ENCODE measurements around the gene CGB5. TPM values are rescaled to one million over a fixed set of nuclear protein-coding genes. Genes with fewer than 3 reads are reported as not detected.
A peak's percentile ranks its signal among the peaks of the same experiment; 100 is the strongest.

The CGB5 gene
- total and polyA plus RNA-seq, 8 donors, result not detected

DNA sequence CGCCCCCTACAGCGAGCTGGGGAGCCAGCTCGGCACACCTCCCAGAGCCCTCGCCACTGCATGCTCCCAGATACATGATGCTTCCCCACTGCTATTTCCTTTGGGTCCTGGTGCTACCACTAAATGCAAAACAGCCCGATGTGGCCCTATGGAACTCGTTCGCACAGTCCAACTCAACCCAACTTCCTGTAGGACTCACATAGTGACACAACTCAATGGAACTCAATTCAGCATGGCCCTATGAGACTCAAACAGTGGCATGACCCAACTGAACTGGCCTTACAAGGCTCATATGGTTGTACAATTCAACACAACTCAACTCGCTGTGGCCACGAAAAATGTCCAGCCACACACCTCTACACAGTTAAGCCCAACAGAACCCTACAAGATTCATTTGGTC, 25.4 kb downstream of the CGB5 start:
- intact Hi-C loops (cut with DNase I; ENCODE audit: low total_unique reads), result no loop called here
- Histone ChIP-seq H3K27ac (no peak overlapping the region), H3K27me3 (peaks cover 8 to 100% (median 62%) of the 10 kb centered on the region in 3 donors), H3K36me3 (no peaks in the 10 kb centered on the region), H3K9me3 (no peaks in the 10 kb centered on the region), H3K4me1 (peaks cover 13 to 27% (median 20%) of the 10 kb centered on the region in 4 donors), H3K4me3 (no peak overlapping the region)
- DNase-seq, result no peak
- WGBS, 5 donors, result 89 to 96% (median 93%) methylated on average over 9 of the region's 9 CpGs
- no peak for TF ChIP-seq EP300 (IDR thresholded peaks at IDR 0.05)
- TF ChIP-seq, protein P1, sequence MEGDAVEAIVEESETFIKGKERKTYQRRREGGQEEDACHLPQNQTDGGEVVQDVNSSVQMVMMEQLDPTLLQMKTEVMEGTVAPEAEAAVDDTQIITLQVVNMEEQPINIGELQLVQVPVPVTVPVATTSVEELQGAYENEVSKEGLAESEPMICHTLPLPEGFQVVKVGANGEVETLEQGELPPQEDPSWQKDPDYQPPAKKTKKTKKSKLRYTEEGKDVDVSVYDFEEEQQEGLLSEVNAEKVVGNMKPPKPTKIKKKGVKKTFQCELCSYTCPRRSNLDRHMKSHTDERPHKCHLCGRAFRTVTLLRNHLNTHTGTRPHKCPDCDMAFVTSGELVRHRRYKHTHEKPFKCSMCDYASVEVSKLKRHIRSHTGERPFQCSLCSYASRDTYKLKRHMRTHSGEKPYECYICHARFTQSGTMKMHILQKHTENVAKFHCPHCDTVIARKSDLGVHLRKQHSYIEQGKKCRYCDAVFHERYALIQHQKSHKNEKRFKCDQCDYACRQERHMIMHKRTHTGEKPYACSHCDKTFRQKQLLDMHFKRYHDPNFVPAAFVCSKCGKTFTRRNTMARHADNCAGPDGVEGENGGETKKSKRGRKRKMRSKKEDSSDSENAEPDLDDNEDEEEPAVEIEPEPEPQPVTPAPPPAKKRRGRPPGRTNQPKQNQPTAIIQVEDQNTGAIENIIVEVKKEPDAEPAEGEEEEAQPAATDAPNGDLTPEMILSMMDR (IDR thresholded peaks at IDR 0.05), result no peak
- no peak for TF ChIP-seq POLR2AphosphoS5 (IDR thresholded peaks at IDR 0.05)
- TF ChIP-seq POLR2A (IDR thresholded peaks at IDR 0.05), result no peak

DNA sequence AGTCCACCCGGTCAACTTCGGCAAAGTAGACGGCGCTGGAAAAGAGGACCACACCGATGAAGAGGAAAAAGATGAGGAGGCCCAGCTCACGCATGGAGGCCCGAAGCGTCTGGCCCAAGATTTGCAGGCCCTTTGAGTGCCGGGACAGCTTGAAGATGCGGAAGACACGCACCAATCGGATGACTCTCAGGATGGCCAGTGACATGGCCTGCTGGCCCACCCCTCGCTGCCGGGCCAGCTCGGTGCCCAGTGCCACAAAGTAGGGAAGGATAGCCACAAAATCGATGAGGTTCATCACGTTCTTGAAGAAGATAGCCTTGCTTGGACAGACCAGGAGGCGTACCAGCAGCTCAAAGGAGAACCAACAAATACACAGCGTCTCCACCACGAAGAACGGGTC, 26.8 kb downstream of the CGB5 start:
- peaks cover 8 to 93% (median 53%) of the 10 kb centered on the region in 3 donors for H3K27me3 ChIP-seq
- no peak overlapping the region for H3K4me3 ChIP-seq
- no peaks in the 10 kb centered on the region for H3K36me3 ChIP-seq
- TF ChIP-seq POLR2A (IDR thresholded peaks at IDR 0.05) (no peak), POLR2AphosphoS5 (IDR thresholded peaks at IDR 0.05) (no peak), EP300 (IDR thresholded peaks at IDR 0.05) (no peak)
- TF ChIP-seq, protein P1 (IDR thresholded peaks at IDR 0.05), result no peak
- H3K9me3 ChIP-seq, result no peaks in the 10 kb centered on the region
- no peak overlapping the region for H3K27ac ChIP-seq
- WGBS, 5 donors, result 94 to 96% (median 96%) methylated on average over 21 of the region's 21 CpGs
- intact Hi-C loops (cut with DNase I; ENCODE audit: low total_unique reads), result no loop called here
- no peak for DNase-seq
- H3K4me1 ChIP-seq, result peaks cover 5 to 14% (median 7%) of the 10 kb centered on the region in 4 donors

DNA sequence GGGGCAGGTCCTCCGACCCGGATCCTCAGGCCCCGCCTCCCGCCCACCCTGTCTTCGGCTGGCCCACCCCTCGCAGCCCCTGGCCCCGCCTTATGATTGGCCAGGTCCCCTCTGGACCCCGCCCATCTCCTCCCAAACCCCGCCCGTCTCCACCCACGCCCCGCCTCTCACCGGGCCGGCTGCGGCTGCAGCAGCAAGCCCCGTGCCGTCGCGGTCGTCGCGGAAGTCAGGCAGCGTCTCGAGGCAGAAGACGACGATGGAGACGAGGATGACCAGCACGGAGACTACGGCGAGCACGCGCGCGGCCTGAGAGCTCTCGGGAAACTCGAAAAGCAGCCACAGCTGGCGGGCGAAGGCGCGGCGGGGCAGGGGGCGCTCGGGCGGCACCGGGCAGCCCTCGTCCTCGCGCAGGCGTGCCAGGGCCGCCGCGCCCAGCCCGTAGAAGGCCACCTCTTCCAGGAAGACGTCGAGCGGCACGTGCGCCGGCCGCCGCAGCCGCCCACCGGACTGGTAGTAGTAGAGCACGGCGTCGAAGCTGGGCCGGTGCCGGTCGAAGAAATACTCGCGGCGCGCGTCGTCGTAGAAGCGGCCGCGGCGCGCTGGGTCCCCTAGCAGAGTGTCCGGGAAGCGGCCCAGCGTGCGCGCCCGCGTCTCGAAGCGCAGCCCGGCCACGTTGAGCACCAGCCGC, 28.4 kb downstream of the CGB5 start:
- H3K4me1 ChIP-seq, result peaks cover 5 to 14% (median 7%) of the 10 kb centered on the region in 4 donors
- DNase-seq, result peak in 1 of 2 donors; percentile 58
- no peaks in the 10 kb centered on the region for H3K36me3 ChIP-seq
- no peaks in the 10 kb centered on the region for H3K9me3 ChIP-seq
- no peak overlapping the region for H3K4me3 ChIP-seq
- peaks cover 8 to 77% (median 44%) of the 10 kb centered on the region in 3 donors for H3K27me3 ChIP-seq
- intact Hi-C loops (cut with DNase I; ENCODE audit: low total_unique reads), result no loop called here
- no peak overlapping the region for H3K27ac ChIP-seq
- TF ChIP-seq EP300 (IDR thresholded peaks at IDR 0.05) (no peak), POLR2A (IDR thresholded peaks at IDR 0.05) (no peak), POLR2AphosphoS5 (IDR thresholded peaks at IDR 0.05) (no peak)
- TF ChIP-seq, protein P1 (IDR thresholded peaks at IDR 0.05), result no peak
- 7 to 11% (median 9%) methylated on average over 15 to 93 of the region's 93 CpGs for WGBS, 5 donors

DNA sequence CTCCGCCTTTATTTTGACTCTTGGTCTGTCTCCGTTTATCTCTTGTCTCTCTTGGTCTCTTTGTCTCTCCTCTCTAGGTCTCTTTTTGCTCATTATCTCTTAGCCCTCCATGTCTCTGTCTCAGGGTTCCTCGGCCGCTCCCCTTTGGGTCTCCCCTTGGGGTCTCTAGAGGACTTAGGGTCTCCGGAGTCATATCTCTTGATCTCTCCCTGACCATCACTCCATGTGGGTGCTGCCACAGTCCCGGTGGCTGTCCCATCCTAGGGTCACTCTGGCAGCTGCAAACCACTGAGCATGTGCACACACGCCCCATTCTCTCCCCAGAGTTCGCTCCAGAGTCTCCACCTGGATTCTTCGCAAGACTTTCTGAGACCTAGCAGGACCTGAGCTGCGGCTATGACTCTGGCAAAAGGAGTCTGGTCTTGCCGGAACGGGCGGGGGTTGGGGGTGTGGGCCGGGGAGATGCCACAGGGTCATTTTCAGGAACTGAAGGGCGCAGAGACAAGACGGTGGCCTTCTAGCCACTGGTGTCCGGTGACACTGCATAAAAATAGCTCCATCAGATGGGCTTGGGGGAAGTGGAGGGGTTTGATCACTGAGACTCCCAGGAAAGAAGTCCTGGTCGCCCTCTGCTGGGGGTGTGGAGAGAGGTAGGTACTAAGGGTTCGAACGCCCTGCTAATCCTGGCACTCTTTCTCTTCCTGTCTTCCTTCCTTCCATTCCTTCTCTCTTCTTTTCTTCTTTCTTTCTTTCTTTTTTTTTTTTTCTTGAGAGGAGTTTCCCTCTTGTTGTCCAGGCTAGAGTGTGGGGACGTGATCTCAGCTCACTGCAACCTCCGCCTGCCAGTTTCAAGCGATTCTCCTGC, 30.1 kb downstream of the CGB5 start:
- H3K4me3 ChIP-seq, result no peak overlapping the region
- peaks cover 8 to 59% (median 44%) of the 10 kb centered on the region in 3 donors for H3K27me3 ChIP-seq
- no peak for DNase-seq
- no peak for TF ChIP-seq POLR2AphosphoS5 (IDR thresholded peaks at IDR 0.05)
- no peak for TF ChIP-seq POLR2A (IDR thresholded peaks at IDR 0.05)
- TF ChIP-seq EP300 (IDR thresholded peaks at IDR 0.05), result no peak
- TF ChIP-seq, protein P1 (IDR thresholded peaks at IDR 0.05), result no peak
- peaks cover 5 to 14% (median 7%) of the 10 kb centered on the region in 4 donors for H3K4me1 ChIP-seq
- no peaks in the 10 kb centered on the region for H3K9me3 ChIP-seq
- intact Hi-C loops (cut with DNase I; ENCODE audit: low total_unique reads), result no loop called here
- no peak overlapping the region for H3K27ac ChIP-seq
- 57 to 64% (median 63%) methylated on average over 22 to 23 of the region's 23 CpGs for WGBS, 5 donors
- no peaks in the 10 kb centered on the region for H3K36me3 ChIP-seq

Data from stomach (tissue), 9 donors.